ENCODE results near the gene FGFRL1.

FGFRL1 gene

DNA sequence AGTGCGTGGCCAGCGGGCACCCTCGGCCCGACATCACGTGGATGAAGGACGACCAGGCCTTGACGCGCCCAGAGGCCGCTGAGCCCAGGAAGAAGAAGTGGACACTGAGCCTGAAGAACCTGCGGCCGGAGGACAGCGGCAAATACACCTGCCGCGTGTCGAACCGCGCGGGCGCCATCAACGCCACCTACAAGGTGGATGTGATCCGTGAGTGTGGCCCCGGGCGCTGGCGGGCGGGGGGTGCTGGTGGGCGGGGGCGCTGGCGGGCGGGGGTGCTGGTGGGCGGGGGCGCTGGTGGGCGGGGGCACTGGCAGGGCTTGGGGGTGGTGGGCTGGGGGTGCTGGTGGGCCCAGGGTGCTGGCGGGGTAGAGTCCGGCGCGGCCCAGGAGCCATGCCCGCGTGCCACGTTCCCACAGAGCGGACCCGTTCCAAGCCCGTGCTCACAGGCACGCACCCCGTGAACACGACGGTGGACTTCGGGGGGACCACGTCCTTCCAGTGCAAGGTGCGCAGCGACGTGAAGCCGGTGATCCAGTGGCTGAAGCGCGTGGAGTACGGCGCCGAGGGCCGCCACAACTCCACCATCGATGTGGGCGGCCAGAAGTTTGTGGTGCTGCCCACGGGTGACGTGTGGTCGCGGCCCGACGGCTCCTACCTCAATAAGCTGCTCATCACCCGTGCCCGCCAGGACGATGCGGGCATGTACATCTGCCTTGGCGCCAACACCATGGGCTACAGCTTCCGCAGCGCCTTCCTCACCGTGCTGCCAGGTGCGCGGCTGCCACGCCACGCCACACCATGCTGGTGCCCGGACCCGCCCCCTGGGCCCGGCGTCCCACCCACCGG lies 12.7 kb downstream of the FGFRL1 start:
- no peak overlapping the region for H3K4me3 ChIP-seq (ENCODE audit: low read length)
- TF ChIP-seq ZNF274 (IDR thresholded peaks at IDR 0.05; ENCODE audit: low read depth, low read length): no peak

- H3K4me3 ChIP-seq (ENCODE audit: low read length): no peak overlapping the region
- no peak for TF ChIP-seq ZNF274 (IDR thresholded peaks at IDR 0.05; ENCODE audit: low read depth, low read length)
Measured at GRCh38 chr4:1024882-1025545, 13.6 kb downstream of the FGFRL1 start.

DNA sequence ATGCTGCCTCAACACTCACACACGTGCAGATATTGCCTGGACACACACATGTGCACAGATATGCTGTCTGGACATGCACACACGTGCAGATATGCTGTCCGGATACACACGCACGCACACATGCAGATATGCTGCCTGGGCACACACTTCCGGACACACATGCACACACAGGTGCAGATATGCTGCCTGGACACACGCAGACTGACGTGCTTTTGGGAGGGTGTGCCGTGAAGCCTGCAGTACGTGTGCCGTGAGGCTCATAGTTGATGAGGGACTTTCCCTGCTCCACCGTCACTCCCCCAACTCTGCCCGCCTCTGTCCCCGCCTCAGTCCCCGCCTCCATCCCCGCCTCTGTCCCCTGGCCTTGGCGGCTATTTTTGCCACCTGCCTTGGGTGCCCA lies 14.7 kb downstream of the FGFRL1 start:
- no peak overlapping the region for H3K4me3 ChIP-seq (ENCODE audit: low read length)
- no peak for TF ChIP-seq ZNF274 (IDR thresholded peaks at IDR 0.05; ENCODE audit: low read depth, low read length)

DNA sequence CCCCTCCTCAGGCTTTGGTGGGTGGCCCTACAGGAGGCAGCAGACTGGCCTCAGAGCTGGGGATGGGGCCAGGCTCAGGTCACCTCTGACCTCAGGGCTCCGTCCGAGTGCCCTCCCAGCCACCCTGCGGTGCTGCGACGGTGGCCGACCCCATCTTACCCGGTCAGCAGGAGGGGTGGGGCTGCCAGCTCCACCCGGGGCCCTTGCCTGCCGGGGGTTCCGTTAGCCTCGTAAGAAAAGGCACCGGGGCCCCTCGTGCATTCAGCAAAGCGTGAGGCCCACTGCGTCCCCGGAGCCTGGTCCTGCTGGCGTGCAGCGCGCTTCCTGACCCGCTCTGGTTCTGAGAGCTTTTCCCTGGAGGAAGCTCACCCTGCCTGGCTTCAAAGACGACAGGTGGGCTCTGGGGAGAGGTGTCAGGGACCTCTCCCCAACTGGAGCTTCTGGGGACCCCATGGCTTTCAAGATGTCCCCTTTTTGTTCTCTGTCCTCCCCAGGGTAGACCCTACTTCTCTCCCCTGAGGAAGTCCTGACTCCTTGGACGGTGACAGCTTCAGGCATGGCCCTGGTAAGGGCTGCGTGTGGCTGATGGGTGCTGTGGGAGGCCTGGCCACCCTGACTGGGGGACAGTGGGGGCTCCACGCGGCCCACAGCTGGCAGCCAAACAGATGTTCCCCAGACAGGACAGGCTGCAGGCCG lies 15.9 kb downstream of the FGFRL1 start:
- no peak for TF ChIP-seq ZNF274 (IDR thresholded peaks at IDR 0.05; ENCODE audit: low read depth, low read length)
- H3K4me3 ChIP-seq (ENCODE audit: low read length): no peak overlapping the region

DNA sequence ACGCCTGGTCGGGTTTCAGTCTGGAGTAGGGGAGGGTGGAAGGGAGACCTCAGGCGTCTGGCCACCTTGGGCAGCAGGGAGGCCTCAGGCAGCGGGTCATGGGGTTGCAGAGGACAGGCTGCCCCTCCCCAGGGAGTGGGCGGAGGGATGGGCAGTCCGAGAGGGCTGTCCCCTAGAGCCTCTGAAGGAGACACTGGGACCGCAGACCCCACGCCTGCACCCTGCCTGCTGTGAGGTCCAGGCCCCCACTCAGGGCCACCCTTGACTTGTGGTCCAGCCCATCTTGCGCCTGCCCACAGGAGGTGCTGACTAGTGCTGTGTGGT lies 16.5 kb downstream of the FGFRL1 start:
- no peak overlapping the region for H3K4me3 ChIP-seq (ENCODE audit: low read length)
- no peak for TF ChIP-seq ZNF274 (IDR thresholded peaks at IDR 0.05; ENCODE audit: low read depth, low read length)

DNA sequence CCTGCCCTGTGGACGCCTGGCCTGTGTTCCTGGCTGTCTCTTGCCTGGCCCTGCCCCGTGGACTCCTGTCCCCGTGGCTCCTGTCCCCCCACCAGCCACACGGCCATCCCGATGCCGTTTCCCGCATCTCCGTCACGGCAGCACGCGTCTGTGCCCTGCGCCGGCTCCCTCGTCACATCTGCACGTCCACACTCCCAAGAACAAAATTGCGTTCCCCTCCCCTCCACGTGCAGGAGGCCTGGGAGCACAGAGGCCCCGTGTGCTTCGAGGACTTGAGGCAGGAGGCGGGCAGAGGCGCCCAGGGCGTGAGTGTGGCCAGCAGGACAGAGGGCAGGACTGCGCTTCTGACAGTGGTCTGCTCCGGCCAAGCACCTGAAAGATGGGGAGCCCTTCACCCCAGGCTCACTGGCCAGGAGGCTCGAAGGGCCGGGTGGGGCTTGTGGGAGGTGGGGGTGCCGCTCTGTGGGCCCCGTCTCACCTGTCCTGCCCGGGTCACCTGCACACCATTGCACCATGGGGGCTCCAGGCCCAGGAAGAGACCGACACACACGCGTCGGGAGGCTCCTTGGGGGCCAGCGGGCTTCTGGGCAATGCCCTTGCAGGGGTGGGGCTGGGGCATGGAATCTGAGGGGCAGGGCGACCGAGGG lies 17.3 kb downstream of the FGFRL1 start:
- TF ChIP-seq ZNF274 (IDR thresholded peaks at IDR 0.05; ENCODE audit: low read depth, low read length): no peak

GRCh38 chr4:1029529-1029928 lies 18.1 kb downstream of the FGFRL1 start:
- no peak for TF ChIP-seq ZNF274 (IDR thresholded peaks at IDR 0.05; ENCODE audit: low read depth, low read length)

More for the DNA sequence above, 17.3 kb downstream of the FGFRL1 start:
- no peak overlapping the region for H3K4me3 ChIP-seq (ENCODE audit: low read length)

DNA sequence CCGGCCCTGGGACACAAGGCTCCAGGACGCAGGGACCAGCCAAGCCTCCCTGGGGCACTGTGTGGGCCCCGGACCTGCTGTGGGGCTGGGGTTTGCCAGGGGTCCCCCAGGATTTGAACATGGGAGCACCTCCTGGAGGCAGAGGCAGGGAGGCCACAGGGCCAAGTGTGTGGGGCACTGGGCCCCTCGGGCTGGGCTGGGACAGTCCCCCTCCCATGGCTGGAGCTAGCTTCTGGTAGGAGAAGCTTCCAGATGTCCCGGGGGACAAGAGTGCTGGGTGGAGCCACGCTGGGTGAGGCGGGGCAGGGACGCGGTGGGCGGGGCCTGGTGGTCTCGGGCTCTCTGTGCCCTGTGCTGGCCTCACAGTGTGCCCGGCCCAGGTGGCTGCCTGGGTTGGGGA lies 18.6 kb downstream of the FGFRL1 start:
- H3K4me3 ChIP-seq (ENCODE audit: low read length): no peak overlapping the region
- TF ChIP-seq ZNF274 (IDR thresholded peaks at IDR 0.05; ENCODE audit: low read depth, low read length): no peak

More at GRCh38 chr4:1029529-1029928, 18.1 kb downstream of the FGFRL1 start:
- H3K4me3 ChIP-seq (ENCODE audit: low read length): no peak overlapping the region

GRCh38 chr4:1030559-1030958 lies 19.1 kb downstream of the FGFRL1 start:
- H3K4me3 ChIP-seq (ENCODE audit: low read length): no peak overlapping the region
- no peak for TF ChIP-seq ZNF274 (IDR thresholded peaks at IDR 0.05; ENCODE audit: low read depth, low read length)

- H3K4me3 ChIP-seq (ENCODE audit: low read length): no peak overlapping the region
- no peak for TF ChIP-seq ZNF274 (IDR thresholded peaks at IDR 0.05; ENCODE audit: low read depth, low read length)
Measured at GRCh38 chr4:1031346-1031745, 19.9 kb downstream of the FGFRL1 start.

DNA sequence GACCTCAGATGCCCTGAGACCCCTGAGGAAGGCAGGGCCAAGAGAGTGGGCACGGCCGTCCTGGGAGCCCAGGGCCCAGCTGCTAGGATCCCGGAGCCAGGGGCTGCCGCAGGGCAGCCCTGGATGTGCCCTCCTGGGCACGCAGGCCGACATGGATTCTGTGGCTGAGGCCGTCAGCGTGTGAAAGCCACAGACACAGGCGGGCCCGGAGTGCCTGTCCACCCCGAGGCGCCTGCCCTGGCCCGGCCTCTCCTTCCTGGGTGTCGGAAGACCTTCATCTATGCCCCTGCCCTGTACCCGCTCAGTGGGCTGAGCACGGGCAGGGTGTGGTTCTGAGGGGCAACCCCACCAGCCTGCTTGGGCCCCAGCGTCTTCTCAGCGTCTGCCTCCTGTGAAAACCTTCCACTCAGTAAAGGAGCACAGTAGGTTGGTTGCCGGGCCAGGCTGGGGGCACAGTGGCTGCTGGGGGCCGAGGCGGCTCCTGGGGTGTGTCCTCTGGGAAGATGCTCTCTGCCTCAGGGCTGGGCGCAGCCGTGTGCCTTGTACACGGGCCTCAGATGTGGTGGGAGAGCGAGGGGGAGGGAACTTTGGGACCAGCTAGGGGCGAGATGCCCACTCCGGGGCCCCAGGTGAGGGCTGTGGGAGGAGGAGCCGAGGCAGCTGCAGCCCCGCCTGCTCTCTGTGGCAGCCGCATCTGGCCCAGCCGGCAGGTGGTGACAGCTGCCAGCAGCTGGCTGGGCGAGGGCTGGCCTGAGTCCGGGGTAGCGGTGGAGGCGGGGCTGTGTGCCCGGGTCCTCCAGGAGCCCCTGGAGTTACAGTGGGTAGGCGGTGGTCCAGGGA lies 20.8 kb downstream of the FGFRL1 start:
- TF ChIP-seq ZNF274 (IDR thresholded peaks at IDR 0.05; ENCODE audit: low read depth, low read length): no peak

GRCh38 chr4:1032861-1033260 lies 21.4 kb downstream of the FGFRL1 start:
- no peak overlapping the region for H3K4me3 ChIP-seq (ENCODE audit: low read length)
- no peak for TF ChIP-seq ZNF274 (IDR thresholded peaks at IDR 0.05; ENCODE audit: low read depth, low read length)

More for the DNA sequence above, 20.8 kb downstream of the FGFRL1 start:
- no peak overlapping the region for H3K4me3 ChIP-seq (ENCODE audit: low read length)

DNA sequence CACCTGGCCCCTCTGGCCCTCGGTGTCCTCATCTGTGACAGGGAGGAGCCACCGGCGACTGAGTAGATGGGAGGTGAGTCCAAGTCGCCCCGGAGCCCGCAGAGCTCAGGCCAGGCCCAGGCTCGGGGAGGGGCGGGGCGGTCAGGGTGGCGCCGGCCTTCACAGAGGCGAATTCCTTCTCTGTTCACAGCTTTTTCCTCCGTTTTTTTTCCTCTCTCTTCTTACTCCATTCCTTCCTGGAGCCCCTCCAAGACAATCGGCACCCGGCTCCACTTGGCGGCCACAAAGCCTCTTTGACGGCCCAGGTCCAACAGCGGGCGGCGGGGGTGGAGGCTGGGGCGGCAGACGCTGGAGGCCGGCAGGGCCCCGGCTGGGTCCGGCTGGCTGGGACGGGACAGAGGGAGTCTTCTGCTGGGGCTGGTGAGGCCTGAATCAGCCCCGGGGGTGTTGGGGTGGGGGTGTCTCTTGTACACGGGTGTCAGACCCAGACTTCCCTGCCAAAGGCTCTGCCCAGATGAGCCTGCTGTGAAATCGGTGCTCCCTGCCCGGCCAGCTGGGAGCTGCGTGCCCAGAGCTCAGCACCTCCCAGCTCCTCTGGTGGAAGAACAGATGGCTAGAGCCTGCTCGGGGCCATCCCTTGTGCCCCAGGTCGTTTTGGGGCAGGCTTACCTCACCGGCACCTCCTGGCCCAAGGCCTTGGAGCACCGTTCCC lies 22.6 kb downstream of the FGFRL1 start:
- TF ChIP-seq ZNF274 (IDR thresholded peaks at IDR 0.05; ENCODE audit: low read depth, low read length): no peak
- H3K4me3 ChIP-seq (ENCODE audit: low read length): no peak overlapping the region

All from GM08714 (cell line).